HEK293 (cell line): ENCODE measurements around the gene ASPHD1.

Source experiments
- CTCF ChIA-PET: fragments of 350-600 bp; formaldehyde crosslinking; extraction: SDS; loops from one replicate; lab custom pipeline; 2021; ENCODE audit warnings: antibody characterized with exemption; lab: Yijun Ruan, JAX
- POLR2A ChIA-PET: fragments of 300-600 bp; formaldehyde crosslinking; extraction: SDS; loops from one replicate; lab custom pipeline; 2020; ENCODE audit warnings: antibody characterized with exemption, inconsistent platforms; lab: Yijun Ruan, JAX
- H3K27ac ChIP-seq: fragments of 200-500 bp; sonication (Bioruptor generic); 2 replicates; pipeline ENCODE4 v1.5.1; 2014; ENCODE audit warnings: low read depth, low read length, control low read depth, inconsistent platforms; ENCODE audit errors: extremely low read depth
- H3K36me3 ChIP-seq, 2 experiments: fragments of 200-500 bp in 1 of 2; sonication (Bioruptor generic) in 1 of 2; 1 replicate in 1 of 2; 2 replicates in 1 of 2; pipeline ENCODE4 v1.5.1; 2014 to 2017; ENCODE audit warnings: inconsistent platforms in 2 of 2, low read length in 2 of 2; ENCODE audit not compliant: control insufficient read depth in 2 of 2, insufficient read depth in 1 of 2
- H3K4me1 ChIP-seq: fragments of 200-500 bp; sonication (Bioruptor generic); 2 replicates; pipeline ENCODE4 v1.5.1; 2014; ENCODE audit warnings: mild to moderate bottlenecking, low read length, inconsistent platforms; ENCODE audit not compliant: control insufficient read depth, insufficient read depth
- H3K4me3 ChIP-seq: 2 replicates; pipeline ENCODE4 v1.5.1; 2011; ENCODE audit warnings: low read depth, mild to moderate bottlenecking, control low read depth, low read length, moderate library complexity
- H3K9me3 ChIP-seq: fragments of 200-500 bp; sonication (Bioruptor generic); 2 replicates; pipeline ENCODE4 v1.5.1; 2014; ENCODE audit warnings: low read depth, low read length, inconsistent platforms; ENCODE audit not compliant: control insufficient read depth, insufficient read depth
- KLF10 ChIP-seq: fragments of 450-650 bp; IDR thresholded peaks from 2 replicates; pipeline ENCODE4 v1.5.1; 2018; ENCODE audit warnings: missing biosample characterization, mild to moderate bottlenecking, missing genetic modification characterization
- OVOL3 ChIP-seq: fragments of 450-650 bp; formaldehyde crosslinking; IDR thresholded peaks from 2 replicates; pipeline ENCODE4 v1.5.1; 2016; ENCODE audit warnings: missing biosample characterization, missing genetic modification characterization
- REST ChIP-seq: fragments of 450-650 bp; formaldehyde crosslinking; IDR thresholded peaks from 2 replicates; pipeline ENCODE4 v1.5.1; 2016; ENCODE audit warnings: missing biosample characterization, missing genetic modification characterization
- ZBTB21 ChIP-seq: fragments of 450-650 bp; formaldehyde crosslinking; IDR thresholded peaks from 2 replicates; pipeline ENCODE4 v1.5.1; 2017; ENCODE audit warnings: missing biosample characterization, missing genetic modification characterization
- ZFP69B ChIP-seq: fragments of 450-650 bp; formaldehyde crosslinking; IDR thresholded peaks from 2 replicates; pipeline ENCODE4 v1.5.1; 2016; ENCODE audit warnings: missing biosample characterization, missing genetic modification characterization
- ZNF133 ChIP-seq: fragments of 450-650 bp; formaldehyde crosslinking; IDR thresholded peaks from 2 replicates; pipeline ENCODE4 v1.5.1; 2016; ENCODE audit warnings: missing biosample characterization, missing genetic modification characterization
- ZNF169 ChIP-seq: fragments of 450-650 bp; formaldehyde crosslinking; IDR thresholded peaks from 2 replicates; pipeline ENCODE4 v1.5.1; 2016; ENCODE audit warnings: missing biosample characterization, missing genetic modification characterization
- ZNF239 ChIP-seq: fragments of 450-650 bp; formaldehyde crosslinking; IDR thresholded peaks from 2 replicates; pipeline ENCODE4 v1.5.1; 2016; ENCODE audit warnings: missing biosample characterization, missing genetic modification characterization
- ZNF341 ChIP-seq: fragments of 450-650 bp; formaldehyde crosslinking; IDR thresholded peaks from 2 replicates; pipeline ENCODE4; 2016; ENCODE audit warnings: low read depth, missing biosample characterization, missing genetic modification characterization
- ZNF391 ChIP-seq: fragments of 450-650 bp; formaldehyde crosslinking; IDR thresholded peaks from 2 replicates; pipeline ENCODE4 v1.5.1; 2016; ENCODE audit warnings: low read depth, missing biosample characterization, missing genetic modification characterization, borderline replicate concordance
- ZNF501 ChIP-seq: fragments of 450-650 bp; formaldehyde crosslinking; IDR thresholded peaks from 2 replicates; pipeline ENCODE4 v1.5.1; 2016; ENCODE audit warnings: missing biosample characterization, missing genetic modification characterization
- ZNF596 ChIP-seq: fragments of 450-650 bp; IDR thresholded peaks from 2 replicates; pipeline ENCODE4 v1.5.0; 2018; ENCODE audit warnings: missing biosample characterization, mild to moderate bottlenecking, missing genetic modification characterization, moderate library complexity
- ZNF621 ChIP-seq: fragments of 450-650 bp; formaldehyde crosslinking; IDR thresholded peaks from 2 replicates; pipeline ENCODE4 v1.5.1; 2017; ENCODE audit warnings: missing biosample characterization, missing genetic modification characterization
- ZNF639 ChIP-seq: fragments of 450-650 bp; formaldehyde crosslinking; IDR thresholded peaks from 2 replicates; pipeline ENCODE4 v1.5.1; 2016; ENCODE audit warnings: missing biosample characterization, missing genetic modification characterization
- ZNF660 ChIP-seq: fragments of 450-650 bp; IDR thresholded peaks from 2 replicates; pipeline ENCODE4 v1.5.1; 2018; ENCODE audit warnings: missing biosample characterization, mild to moderate bottlenecking, missing genetic modification characterization
- ZNF692 ChIP-seq: fragments of 450-650 bp; formaldehyde crosslinking; IDR thresholded peaks from 2 replicates; pipeline ENCODE4 v1.5.1; 2016; ENCODE audit warnings: missing biosample characterization, missing genetic modification characterization
- ZNF76 ChIP-seq: fragments of 450-650 bp; formaldehyde crosslinking; IDR thresholded peaks from 2 replicates; pipeline ENCODE4; 2016; ENCODE audit warnings: low read depth, missing biosample characterization, missing genetic modification characterization, borderline replicate concordance
- ZSCAN16 ChIP-seq: fragments of 450-650 bp; formaldehyde crosslinking; IDR thresholded peaks from 2 replicates; pipeline ENCODE4 v1.5.1; 2016; ENCODE audit warnings: missing biosample characterization, missing genetic modification characterization
- TF ChIP-seq, protein P1 (sequence below): fragments of 450-650 bp; formaldehyde crosslinking; IDR thresholded peaks from 2 replicates; pipeline ENCODE4 v1.5.1; 2016; ENCODE audit warnings: missing biosample characterization, missing genetic modification characterization, borderline replicate concordance
- TF ChIP-seq, protein P2 (sequence below): fragments of 450-650 bp; formaldehyde crosslinking; IDR thresholded peaks from 2 replicates; pipeline ENCODE4 v1.5.1; 2016; ENCODE audit warnings: missing biosample characterization, missing genetic modification characterization, low read depth

Gene ASPHD1, protein sequence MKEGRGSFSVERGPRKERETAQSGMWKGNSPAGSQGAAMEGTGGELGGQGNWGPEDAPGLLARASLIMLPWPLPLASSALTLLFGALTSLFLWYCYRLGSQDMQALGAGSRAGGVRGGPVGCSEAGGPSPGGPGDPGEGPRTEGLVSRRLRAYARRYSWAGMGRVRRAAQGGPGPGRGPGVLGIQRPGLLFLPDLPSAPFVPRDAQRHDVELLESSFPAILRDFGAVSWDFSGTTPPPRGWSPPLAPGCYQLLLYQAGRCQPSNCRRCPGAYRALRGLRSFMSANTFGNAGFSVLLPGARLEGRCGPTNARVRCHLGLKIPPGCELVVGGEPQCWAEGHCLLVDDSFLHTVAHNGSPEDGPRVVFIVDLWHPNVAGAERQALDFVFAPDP

DNA sequence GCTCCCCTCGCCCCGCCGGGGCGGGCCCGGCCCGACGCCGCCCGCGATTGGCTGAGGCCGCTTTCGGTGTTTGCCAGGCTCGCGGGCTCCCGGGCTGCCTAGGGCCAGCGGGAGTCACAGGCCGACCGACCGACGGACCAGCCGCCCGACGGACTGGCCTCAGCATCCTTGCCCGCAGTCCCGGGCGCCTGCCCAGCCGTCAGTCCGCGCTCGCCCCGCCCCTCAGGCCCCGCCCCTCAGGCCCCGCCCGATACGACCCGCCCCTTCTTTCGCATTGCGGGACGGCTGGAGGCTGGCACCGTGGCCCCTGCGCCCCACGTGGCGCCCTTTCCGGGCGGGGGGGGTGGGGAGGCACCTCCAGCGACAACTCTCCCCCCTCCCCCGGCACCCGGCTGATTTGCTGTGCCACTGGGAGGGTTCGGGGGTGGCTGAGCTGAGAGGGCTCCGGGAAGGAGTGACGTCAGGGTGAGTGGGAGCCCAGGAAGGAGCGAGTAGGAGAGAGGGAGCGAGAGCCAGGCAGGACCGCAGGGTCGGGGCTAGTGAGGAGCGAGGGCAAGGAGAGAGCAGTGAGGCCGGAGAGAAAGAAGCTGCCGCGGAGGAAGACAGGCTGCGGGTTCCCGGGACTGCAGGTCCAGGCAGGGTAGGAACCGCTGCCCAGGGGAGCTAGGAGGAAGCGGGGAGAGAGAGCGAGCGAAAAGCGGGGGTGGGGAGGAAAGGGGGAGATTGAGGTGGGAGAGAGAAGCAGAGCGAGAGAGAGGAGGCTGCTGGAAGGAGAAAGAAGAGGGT is at the start of gene ASPHD1:
TSS of gene ASPHD1 (plus strand) at position 387 of the 786 bp plus-strand sequence. CDS start 484 bp downstream, outside the sequence.
- POLR2A ChIA-PET, result interaction anchor here (0.5 to 2.2 kb wide), 18 partner anchors 9 to 106 kb away, joined by 3 to 13 read pairs (median 4); partner anchors contain the start of genes CDIPT, HIRIP3, MVP and TAOK2
- Histone ChIP-seq H3K9me3 (no peaks in the 10 kb centered on the region), H3K27ac (no peak within 1 kb of the TSS), H3K36me3 (no peaks in the 10 kb centered on the region), H3K4me3 (peak within 1 kb of the TSS; percentile 51), H3K4me1 (peaks cover 2% of the 10 kb centered on the region; the same call in 1 of the 2 replicates)
- CTCF ChIA-PET, result interaction anchor here (0.7 to 2.1 kb wide), 6 partner anchors 16 to 122 kb away, joined by 3 to 10 read pairs (median 3); partner anchors contain the start of genes MVP and PAGR1
- no peak for TF ChIP-seq ZSCAN16
- no peak for TF ChIP-seq OVOL3 (tag by site-specific recombination)
- peak; percentile 52; the same call in 1 of the 2 replicates for TF ChIP-seq ZNF501
- TF ChIP-seq ZNF639 (tag by site-specific recombination), result peak; percentile 66; the same call in 1 of the 2 replicates
- TF ChIP-seq ZBTB21 (tag by site-specific recombination), result peak; percentile 92
- TF ChIP-seq ZNF596 (tag by site-specific recombination), result peak; percentile 90
- TF ChIP-seq ZNF692 (tag by site-specific recombination), result peak; percentile 46; the same call in 1 of the 2 replicates
- peak; percentile 61 for TF ChIP-seq REST (tag by site-specific recombination)
- peak; percentile 83; the same call in 1 of the 2 replicates for TF ChIP-seq ZNF76 (tag by site-specific recombination)
- TF ChIP-seq KLF10 (tag by site-specific recombination), result peak; percentile 94
- peak; percentile 81; the same call in 1 of the 2 replicates for TF ChIP-seq ZNF391 (tag by site-specific recombination)
- TF ChIP-seq, protein P1, sequence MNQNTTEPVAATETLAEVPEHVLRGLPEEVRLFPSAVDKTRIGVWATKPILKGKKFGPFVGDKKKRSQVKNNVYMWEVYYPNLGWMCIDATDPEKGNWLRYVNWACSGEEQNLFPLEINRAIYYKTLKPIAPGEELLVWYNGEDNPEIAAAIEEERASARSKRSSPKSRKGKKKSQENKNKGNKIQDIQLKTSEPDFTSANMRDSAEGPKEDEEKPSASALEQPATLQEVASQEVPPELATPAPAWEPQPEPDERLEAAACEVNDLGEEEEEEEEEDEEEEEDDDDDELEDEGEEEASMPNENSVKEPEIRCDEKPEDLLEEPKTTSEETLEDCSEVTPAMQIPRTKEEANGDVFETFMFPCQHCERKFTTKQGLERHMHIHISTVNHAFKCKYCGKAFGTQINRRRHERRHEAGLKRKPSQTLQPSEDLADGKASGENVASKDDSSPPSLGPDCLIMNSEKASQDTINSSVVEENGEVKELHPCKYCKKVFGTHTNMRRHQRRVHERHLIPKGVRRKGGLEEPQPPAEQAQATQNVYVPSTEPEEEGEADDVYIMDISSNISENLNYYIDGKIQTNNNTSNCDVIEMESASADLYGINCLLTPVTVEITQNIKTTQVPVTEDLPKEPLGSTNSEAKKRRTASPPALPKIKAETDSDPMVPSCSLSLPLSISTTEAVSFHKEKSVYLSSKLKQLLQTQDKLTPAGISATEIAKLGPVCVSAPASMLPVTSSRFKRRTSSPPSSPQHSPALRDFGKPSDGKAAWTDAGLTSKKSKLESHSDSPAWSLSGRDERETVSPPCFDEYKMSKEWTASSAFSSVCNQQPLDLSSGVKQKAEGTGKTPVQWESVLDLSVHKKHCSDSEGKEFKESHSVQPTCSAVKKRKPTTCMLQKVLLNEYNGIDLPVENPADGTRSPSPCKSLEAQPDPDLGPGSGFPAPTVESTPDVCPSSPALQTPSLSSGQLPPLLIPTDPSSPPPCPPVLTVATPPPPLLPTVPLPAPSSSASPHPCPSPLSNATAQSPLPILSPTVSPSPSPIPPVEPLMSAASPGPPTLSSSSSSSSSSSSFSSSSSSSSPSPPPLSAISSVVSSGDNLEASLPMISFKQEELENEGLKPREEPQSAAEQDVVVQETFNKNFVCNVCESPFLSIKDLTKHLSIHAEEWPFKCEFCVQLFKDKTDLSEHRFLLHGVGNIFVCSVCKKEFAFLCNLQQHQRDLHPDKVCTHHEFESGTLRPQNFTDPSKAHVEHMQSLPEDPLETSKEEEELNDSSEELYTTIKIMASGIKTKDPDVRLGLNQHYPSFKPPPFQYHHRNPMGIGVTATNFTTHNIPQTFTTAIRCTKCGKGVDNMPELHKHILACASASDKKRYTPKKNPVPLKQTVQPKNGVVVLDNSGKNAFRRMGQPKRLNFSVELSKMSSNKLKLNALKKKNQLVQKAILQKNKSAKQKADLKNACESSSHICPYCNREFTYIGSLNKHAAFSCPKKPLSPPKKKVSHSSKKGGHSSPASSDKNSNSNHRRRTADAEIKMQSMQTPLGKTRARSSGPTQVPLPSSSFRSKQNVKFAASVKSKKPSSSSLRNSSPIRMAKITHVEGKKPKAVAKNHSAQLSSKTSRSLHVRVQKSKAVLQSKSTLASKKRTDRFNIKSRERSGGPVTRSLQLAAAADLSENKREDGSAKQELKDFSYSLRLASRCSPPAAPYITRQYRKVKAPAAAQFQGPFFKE (tag by site-specific recombination), result peak; percentile 44; the same call in 1 of the 2 replicates
- peak; percentile 41; the same call in 1 of the 2 replicates for TF ChIP-seq ZFP69B (tag by site-specific recombination)
- TF ChIP-seq, protein P2, sequence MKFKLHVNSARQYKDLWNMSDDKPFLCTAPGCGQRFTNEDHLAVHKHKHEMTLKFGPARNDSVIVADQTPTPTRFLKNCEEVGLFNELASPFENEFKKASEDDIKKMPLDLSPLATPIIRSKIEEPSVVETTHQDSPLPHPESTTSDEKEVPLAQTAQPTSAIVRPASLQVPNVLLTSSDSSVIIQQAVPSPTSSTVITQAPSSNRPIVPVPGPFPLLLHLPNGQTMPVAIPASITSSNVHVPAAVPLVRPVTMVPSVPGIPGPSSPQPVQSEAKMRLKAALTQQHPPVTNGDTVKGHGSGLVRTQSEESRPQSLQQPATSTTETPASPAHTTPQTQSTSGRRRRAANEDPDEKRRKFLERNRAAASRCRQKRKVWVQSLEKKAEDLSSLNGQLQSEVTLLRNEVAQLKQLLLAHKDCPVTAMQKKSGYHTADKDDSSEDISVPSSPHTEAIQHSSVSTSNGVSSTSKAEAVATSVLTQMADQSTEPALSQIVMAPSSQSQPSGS (tag by site-specific recombination), result peak; percentile 98
- 0 out of 2 replicates have a peak, but pooled peaks have one; percentile 23 for TF ChIP-seq ZNF341 (tag by site-specific recombination)
- 0 out of 2 replicates have a peak, but pooled peaks have one; percentile 75 for TF ChIP-seq ZNF621 (tag by site-specific recombination)
- TF ChIP-seq ZNF133 (tag by site-specific recombination), result no peak; the same call in 1 of the 2 replicates
- peak; percentile 99 for TF ChIP-seq ZNF169 (tag by site-specific recombination)
- peak; percentile 22; the same call in 1 of the 2 replicates for TF ChIP-seq ZNF239
- TF ChIP-seq ZNF660, result 0 out of 2 replicates have a peak, but pooled peaks have one; percentile 31
